Adrenal gland (tissue), 5 donors: ENCODE measurements around the gene ZP3.

ENCODE experiments used
- POLR2A ChIP-seq, 2 donors: fragments of 450-650 bp; IDR thresholded peaks; one replicate each; pipeline ENCODE4 v1.6.1; 2017; ENCODE audit warnings: antibody characterized with exemption in 2 of 2, mild to moderate bottlenecking in 2 of 2, moderate library complexity in 1 of 2
- TF ChIP-seq, protein P1 (sequence below), 6 experiments: fragments of 450-650 bp in 4 of 6; fragments of 200-600 bp in 2 of 6; sonication (generic) in 1 of 6; IDR thresholded peaks; 1 replicate in 5 of 6; 2 replicates in 1 of 6; pipeline versions ENCODE4 v1.5.1 to v1.8.0; 2016 to 2021; ENCODE audit warnings: antibody characterized with exemption in 6 of 6, mild to moderate bottlenecking in 2 of 6, moderate library complexity in 1 of 6
- donor health status: DM: no; HTN: no; CAD: no.

DNA sequence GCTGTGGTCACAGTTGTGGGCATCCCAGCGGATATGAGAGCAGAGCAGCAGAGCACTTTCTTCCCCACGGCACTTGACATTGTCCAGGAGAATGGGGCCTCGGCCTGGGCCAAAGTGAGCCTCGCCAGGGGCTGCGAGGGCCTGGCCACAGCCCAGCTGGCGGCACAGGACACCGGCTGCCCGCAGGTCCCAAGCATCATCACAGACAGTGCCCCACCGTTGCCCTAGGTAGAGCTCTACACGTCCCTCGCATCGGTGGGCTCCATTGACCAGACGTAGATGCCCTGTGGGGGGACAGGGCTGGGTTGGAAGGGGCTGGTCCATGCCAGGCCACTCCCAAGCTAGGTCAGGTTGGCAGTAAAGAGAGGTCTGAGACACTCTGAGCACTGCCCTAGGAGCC lies 34.7 kb upstream of the ZP3 start:
- TF ChIP-seq, protein P1, sequence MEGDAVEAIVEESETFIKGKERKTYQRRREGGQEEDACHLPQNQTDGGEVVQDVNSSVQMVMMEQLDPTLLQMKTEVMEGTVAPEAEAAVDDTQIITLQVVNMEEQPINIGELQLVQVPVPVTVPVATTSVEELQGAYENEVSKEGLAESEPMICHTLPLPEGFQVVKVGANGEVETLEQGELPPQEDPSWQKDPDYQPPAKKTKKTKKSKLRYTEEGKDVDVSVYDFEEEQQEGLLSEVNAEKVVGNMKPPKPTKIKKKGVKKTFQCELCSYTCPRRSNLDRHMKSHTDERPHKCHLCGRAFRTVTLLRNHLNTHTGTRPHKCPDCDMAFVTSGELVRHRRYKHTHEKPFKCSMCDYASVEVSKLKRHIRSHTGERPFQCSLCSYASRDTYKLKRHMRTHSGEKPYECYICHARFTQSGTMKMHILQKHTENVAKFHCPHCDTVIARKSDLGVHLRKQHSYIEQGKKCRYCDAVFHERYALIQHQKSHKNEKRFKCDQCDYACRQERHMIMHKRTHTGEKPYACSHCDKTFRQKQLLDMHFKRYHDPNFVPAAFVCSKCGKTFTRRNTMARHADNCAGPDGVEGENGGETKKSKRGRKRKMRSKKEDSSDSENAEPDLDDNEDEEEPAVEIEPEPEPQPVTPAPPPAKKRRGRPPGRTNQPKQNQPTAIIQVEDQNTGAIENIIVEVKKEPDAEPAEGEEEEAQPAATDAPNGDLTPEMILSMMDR (IDR thresholded peaks at IDR 0.05): no peak
- no peak for TF ChIP-seq POLR2A (IDR thresholded peaks at IDR 0.05)
